ENCODE measurements around the gene DSG4. TPM values are rescaled to one million over a fixed set of nuclear protein-coding genes. Genes with fewer than 3 reads are reported as not detected.

Gene DSG4
- polyA plus RNA-seq, 3 donors = 0.01 TPM; not detected in 2

- no peak overlapping the region for H3K27ac ChIP-seq (ENCODE audit: low read depth, low read length)
- 67 to 72% (median 70%) methylated on average over 3 of the region's 3 CpGs for WGBS, 3 donors
Observed at GRCh38 chr18:31436825-31437224, 60.2 kb downstream of the DSG4 start.

GRCh38 chr18:31438402-31438801 is 61.8 kb downstream of the DSG4 start:
- no peak overlapping the region for H3K27ac ChIP-seq (ENCODE audit: low read depth, low read length)
- WGBS, 3 donors = 81 to 89% (median 87%) methylated on average over 2 of the region's 2 CpGs

GRCh38 chr18:31439807-31440325 is 63.3 kb downstream of the DSG4 start:
- H3K27ac ChIP-seq (ENCODE audit: low read depth, low read length) = no peak overlapping the region
- 59 to 84% (median 72%) methylated on average over 6 of the region's 6 CpGs for WGBS, 3 donors

GRCh38 chr18:31440787-31441186 is 64.2 kb downstream of the DSG4 start:
- no peak overlapping the region for H3K27ac ChIP-seq (ENCODE audit: low read depth, low read length)
- WGBS, 3 donors = 88 to 93% (median 91%) methylated on average over 6 of the region's 6 CpGs

- 92 to 93% (median 93%) methylated on average over 4 of the region's 4 CpGs for WGBS, 3 donors
- no peak overlapping the region for H3K27ac ChIP-seq (ENCODE audit: low read depth, low read length)
Observed at GRCh38 chr18:31441493-31441892, 64.9 kb downstream of the DSG4 start.

- 66 to 81% (median 69%) methylated on average over 2 of the region's 2 CpGs for WGBS, 3 donors
- no peak overlapping the region for H3K27ac ChIP-seq (ENCODE audit: low read depth, low read length)
Observed at GRCh38 chr18:31444142-31444541, 67.6 kb downstream of the DSG4 start.

GRCh38 chr18:31445908-31446307 is 69.3 kb downstream of the DSG4 start:
- no peak overlapping the region for H3K27ac ChIP-seq (ENCODE audit: low read depth, low read length)

GRCh38 chr18:31446854-31447253 is 70.3 kb downstream of the DSG4 start:
- no peak overlapping the region for H3K27ac ChIP-seq (ENCODE audit: low read depth, low read length)
- 79 to 92% (median 84%) methylated on average over 3 of the region's 3 CpGs for WGBS, 3 donors

GRCh38 chr18:31447530-31448191 is 71.1 kb downstream of the DSG4 start, which contains the start of gene DSG3:
TSS of gene DSG3 (plus strand) at chr18:31447741. CDS start at chr18:31447878, 137 bp downstream.
- 57 to 68% (median 65%) methylated on average over 9 of the region's 9 CpGs for WGBS, 3 donors
- no peak within 1 kb of the TSS for H3K27ac ChIP-seq (ENCODE audit: low read depth, low read length)

GRCh38 chr18:31450409-31450808 is 73.8 kb downstream of the DSG4 start:
- H3K27ac ChIP-seq (ENCODE audit: low read depth, low read length) = no peak overlapping the region

GRCh38 chr18:31451625-31452024 is 75.0 kb downstream of the DSG4 start:
- 81 to 92% (median 88%) methylated on average over 1 of the region's 1 CpG for WGBS, 3 donors
- H3K27ac ChIP-seq (ENCODE audit: low read depth, low read length) = no peak overlapping the region

- WGBS, 3 donors = 53 to 87% (median 84%) methylated on average over 3 of the region's 3 CpGs
- no peak overlapping the region for H3K27ac ChIP-seq (ENCODE audit: low read depth, low read length)
Observed at GRCh38 chr18:31454066-31454708, 77.6 kb downstream of the DSG4 start.

Other genes starting within 250 kb of the DSG4 start
- not detected for gene DSC1, start 213.9 kb upstream of the DSG4 start, polyA plus RNA-seq
- gene DSG1, start 58.6 kb upstream of the DSG4 start, polyA plus RNA-seq = under 1 TPM in 1 of 3 donors, not detected in 2; 0.01 TPM
- under 1 TPM in 2 of 3 donors, not detected in 1; 0.01 to 0.37 TPM for gene DSG3, start 71.0 kb downstream of the DSG4 start, polyA plus RNA-seq
- gene DSG2, start 121.4 kb downstream of the DSG4 start, polyA plus RNA-seq = 10 to 100 TPM in 2 of 3 donors, 1 to 10 TPM in 1; 4.7 to 17.7 (median 13.4) TPM
- 100 to 1,000 TPM in 1 of 3 donors, 1 to 10 TPM in 2; 1.1 to 223 (median 2.2) TPM for gene TTR, start 215.1 kb downstream of the DSG4 start, polyA plus RNA-seq

Measured in adipose tissue (tissue), 3 donors.